Amniotic stem cell (primary cell): ENCODE measurements around the gene CAMTA1.
"Not testable (repeated sequence)": the region's sequence is repeated elsewhere in the genome, so short reads cannot be mapped to it uniquely, and the experiment has no call there.

Experiments used
- DNase-seq: peaks from one replicate; lab custom pipeline; 2025; lab: John Stamatoyannopoulos, UW

Gene CAMTA1

GRCh38 chr1:7702365-7702764 lies 917.1 kb downstream of the CAMTA1 start:
- no peak for DNase-seq

DNA sequence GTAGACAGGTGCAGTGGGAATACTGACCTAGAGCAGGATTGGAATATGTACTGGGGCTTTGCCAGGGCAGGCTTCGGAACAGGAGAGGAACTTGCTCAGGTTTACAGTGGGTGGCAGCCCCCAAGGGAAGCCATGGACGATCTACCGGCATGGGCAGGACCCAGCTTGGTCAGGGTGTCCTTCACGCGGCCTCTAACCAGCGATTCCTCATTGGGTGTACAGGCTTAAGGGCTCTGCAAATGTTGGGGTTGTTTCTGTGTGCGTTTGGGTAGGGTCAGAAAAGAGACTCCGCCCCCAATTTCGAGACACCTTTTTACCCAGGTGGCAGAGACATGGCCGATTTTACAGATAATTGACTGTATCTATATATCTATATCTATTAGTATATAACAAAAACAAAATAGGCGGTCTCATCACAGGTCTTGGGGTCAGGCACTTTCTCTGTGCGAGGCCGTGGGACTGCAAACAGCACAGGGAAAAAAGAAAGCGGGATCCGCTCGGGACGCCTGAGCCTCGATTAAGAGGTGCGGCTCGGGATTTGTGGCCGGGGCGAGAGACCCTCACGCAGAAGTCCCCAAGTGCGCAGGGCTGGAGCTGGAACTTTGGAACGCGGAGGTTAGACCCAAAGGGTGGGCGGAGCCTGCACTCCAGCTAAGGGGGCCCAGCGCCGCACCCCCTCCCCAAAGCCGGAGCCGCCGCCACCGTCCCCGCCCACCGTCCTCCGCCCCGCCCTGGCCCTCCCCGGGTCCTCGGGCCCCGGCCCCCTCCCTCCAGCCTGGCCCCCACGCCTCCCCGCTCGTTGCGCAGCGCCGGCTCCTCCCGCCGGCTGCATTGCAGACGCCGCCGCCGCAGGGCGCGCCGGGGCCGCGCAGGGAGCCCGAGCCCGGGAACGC lies 918.3 kb downstream of the CAMTA1 start:
- no peak for DNase-seq

GRCh38 chr1:7704214-7705047 lies 919.2 kb downstream of the CAMTA1 start:
- DNase-seq = peak; percentile 75

GRCh38 chr1:7705048-7705907 lies 920.0 kb downstream of the CAMTA1 start:
- no peak for DNase-seq

DNA sequence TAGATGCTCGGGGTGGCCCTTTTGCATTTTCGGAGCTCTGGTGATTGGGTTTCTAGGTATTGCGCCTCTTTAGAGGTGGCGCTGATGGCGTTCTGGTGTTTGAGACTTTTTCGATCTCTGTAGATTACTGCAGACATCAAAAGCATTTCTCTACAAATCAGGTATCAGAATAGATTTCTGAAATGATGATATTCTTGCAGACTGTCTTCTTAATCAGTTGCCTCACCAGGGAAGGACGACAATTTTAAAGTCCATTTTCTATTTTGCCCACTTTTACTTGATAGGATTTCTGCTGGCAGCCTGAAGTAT lies 920.6 kb downstream of the CAMTA1 start:
- DNase-seq = no peak

DNA sequence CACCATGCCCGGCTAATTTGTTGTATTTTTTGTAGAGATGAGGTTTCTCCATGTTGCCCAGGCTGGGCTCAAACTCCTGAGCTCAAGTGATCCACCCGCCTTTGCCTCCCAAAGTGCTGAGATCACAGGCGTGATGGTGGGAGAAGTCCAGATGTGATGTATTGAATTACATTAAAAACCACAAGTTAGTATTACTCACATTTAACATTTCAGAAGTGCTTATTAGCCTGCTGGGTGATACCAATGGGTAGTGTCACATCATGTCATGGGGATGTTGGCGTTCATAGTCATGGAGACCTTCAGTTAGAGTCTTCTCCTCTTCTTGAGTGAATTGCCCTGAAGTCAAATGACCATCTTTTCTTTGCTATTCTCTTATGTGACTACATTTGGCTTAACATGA lies 922.3 kb downstream of the CAMTA1 start:
- DNase-seq = no peak

GRCh38 chr1:7708065-7708464 lies 922.8 kb downstream of the CAMTA1 start:
- not testable (repeated sequence) for DNase-seq

DNA sequence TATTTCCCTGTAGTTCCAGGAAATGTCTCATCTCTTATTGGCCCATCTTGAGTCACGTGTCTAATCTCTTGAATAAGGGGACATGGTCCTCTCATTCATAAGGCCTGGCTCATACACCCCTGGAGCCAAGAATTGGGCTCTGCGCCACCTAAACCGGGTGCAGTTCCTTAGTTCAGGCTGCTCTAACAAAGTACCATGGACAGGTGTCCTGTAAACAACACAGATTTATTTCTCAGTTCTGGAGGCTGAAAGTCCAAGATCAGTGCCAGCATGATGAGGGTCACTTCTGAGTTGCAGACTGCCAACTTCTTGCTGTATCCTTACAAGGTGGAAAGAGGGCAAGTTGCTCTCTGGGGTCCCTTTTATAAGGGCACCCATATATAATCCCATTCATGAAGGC lies 925.6 kb downstream of the CAMTA1 start:
- DNase-seq = no peak

DNA sequence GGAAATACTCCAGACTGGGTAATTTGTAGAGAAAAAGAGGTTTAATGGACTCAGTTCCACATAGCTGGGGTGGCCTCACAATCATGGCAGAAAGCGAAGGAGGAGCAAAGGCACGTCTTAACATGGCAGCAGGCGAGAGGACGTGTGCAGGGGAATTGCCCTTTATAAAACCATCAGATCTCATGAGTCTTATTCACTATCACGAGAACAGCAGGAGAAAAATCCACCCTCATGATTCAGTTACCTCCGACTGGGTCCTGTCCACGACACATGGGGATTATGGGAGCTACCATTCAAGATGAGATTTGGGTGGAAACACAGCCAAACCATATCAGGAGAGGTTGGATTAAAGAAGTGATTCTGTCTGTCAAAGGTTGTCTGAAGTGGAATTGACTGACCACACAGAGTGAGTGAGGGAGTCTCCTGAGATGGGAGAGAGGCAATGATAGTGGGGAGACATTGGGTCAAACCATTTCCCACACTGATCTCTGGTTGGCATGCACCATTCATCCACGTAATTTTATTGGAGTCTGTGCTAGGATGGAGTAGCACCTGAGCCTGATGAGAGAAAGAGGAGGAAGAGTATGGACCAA lies 927.6 kb downstream of the CAMTA1 start:
- no peak for DNase-seq

GRCh38 chr1:7716506-7716905 lies 931.3 kb downstream of the CAMTA1 start:
- no peak for DNase-seq

DNA sequence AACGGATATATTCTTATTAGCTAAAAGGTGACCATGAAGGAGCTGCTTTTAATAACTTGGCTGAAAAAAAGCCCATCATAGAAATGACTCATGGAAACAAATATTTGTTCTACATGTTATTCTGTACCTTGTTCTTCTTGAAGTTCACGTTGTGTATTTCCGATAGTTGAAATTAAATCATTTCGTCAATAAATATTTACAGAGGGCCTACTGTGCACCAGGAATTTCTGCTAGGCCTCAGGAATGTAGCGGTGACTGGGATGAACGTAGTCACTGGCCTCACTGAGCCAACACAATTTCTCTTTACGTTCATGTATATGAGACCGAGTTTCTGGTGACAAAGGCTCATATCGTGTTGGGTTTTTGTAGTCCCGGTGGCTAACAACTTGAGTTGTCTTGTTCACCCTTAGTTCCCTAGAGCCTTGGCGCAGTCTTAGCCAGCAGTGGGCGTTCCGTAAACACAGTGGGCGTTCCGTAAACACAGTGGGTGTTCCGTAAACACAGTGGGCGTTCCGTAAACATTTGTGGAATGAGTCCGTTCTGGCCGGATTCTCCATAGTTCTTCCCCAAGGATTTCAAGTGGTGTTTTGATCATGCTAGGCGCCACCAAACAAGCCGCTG lies 932.6 kb downstream of the CAMTA1 start:
- DNase-seq = no peak

DNA sequence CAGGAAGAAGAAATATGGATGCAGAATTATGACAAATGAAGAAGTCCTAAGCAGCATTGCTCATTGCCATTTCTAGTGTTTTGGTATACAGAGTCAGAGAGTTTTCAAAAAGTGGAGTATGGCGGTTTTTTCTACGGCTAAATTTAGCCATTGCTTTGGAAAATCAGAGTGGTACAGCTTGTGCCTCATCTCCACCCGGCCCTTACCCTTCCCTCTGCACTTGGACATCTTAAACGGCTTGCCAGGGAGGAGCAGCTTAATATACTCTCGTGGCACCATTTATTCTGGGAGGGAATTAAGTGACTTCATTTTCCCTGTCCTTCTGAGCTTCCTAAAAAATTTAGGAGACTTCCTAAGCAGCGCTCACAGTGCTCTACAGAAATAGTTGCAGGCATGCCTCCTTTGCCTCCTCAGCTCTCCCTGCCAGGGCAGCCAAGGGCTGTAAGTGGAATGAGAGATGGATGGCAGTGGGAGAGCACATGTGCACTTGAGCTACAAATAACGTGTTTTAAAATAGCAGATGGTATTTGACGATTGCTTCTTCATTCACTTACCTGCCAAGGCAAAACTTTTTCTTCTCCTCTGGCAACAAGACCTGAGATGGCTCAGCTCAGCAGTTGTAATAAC lies 934.3 kb downstream of the CAMTA1 start:
- DNase-seq = no peak

- DNase-seq = no peak
These were observed 936.9 kb downstream of the CAMTA1 start for GRCh38 chr1:7721940-7722669.

DNA sequence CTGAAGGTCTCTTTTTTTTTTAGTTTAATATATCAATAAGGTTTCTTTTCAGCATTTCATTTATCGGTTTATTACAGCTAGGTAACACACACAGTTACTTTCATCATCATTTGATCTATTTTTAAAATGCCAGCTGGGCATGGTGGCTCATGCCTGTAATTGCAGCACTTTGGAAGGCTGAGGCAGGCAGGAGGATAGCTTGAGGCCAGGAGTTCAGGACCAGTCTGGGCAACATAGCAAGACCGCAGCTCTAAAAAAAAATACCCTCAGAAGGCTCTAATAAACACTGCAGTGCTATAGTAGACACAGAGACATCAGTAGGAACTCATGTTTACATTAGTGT lies 937.4 kb downstream of the CAMTA1 start:
- DNase-seq = no peak

- DNase-seq = no peak
These were observed 941.4 kb downstream of the CAMTA1 start for GRCh38 chr1:7726623-7727022.

DNA sequence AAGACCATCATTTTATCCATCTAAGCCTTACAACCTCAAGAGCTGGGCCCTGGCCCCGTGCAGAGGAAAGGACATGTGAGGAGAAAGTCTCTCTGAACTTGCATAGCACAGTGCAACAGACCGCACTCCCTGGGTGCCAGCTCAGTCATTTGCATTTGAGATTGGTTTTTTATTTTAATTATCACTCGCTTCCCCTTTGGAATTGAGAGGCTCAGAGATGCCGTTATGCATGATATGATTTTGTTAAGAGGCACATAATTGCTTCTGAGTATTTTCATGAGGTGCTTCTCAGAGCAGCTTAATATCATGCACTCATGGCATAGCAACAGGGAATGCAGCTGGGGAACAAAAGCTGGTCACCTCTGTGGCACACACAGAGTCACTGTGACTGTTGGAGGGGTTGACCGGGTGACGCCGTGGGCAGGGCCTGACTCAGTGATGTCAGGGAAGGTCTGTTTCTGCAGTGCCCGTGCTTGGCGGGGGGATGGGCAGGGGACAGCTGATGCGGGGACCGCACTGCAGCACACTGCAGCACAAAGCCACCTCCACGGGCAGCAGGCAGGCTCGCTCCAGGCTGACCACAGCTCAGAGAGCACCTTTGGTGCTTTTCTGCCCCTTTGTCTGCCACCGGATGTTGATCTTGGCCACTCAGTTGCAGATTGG lies 942.7 kb downstream of the CAMTA1 start:
- DNase-seq = no peak

GRCh38 chr1:7729761-7730160 lies 944.5 kb downstream of the CAMTA1 start:
- no peak for DNase-seq

DNA sequence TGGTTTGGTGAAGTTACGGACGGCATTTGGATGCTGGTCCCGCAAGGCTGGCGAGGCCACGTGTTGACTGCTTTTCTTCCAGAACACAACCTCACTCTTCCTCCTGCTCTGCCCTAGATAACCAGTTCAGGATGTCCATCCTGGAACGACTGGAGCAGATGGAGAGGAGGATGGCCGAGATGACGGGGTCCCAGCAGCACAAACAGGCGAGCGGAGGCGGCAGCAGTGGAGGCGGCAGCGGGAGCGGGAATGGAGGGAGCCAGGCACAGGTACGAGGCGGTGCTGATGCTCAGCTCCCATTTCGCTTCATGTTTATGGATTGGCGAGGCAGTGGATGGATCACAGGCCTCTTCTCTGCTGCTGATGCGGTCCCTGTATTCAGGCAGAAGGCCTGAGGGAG lies 947.1 kb downstream of the CAMTA1 start:
- no peak for DNase-seq

DNA sequence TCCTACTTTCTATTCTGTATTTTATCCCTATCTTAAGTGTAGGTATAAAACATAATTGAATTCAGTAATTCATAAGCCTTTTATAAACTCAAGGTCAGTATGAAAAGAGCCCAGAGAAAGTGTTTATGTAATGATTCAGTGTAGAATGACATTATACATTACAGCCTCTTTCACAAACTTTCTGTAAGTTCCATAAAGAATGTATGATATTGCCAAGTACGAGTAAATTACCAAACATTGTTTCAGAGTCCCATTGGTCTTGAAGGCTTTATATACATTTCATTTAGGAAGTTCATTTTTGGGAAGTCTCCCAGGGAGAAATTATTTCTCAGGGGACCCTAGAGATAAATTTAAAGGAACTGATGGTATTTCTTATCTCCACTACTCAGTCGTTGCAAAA lies 948.0 kb downstream of the CAMTA1 start:
- no peak for DNase-seq

GRCh38 chr1:7738044-7738443 lies 952.8 kb downstream of the CAMTA1 start:
- DNase-seq = no peak
